Erythroblast (primary cell): Measurements from ENCODE around the gene PTPRN2.

ENCODE experiments used
- GATA1 ChIP-seq: IDR thresholded peaks from 2 replicates; pipeline ENCODE4 v1.6.1; 2011; ENCODE audit warnings: low read depth, mild to moderate bottlenecking, control low read depth, low read length, moderate library complexity
- POLR2A ChIP-seq: IDR thresholded peaks from 2 replicates; pipeline ENCODE4 v1.6.1; 2011; ENCODE audit warnings: mild to moderate bottlenecking, low read length

- no peak for TF ChIP-seq POLR2A
- no peak for TF ChIP-seq GATA1
Measured at GRCh38 chr7:158193446-158193845, 394.2 kb downstream of the PTPRN2 start.
